DMS153 (cell line): ENCODE data around the gene FNIP2.
"Not testable (repeated sequence)": the region's sequence is repeated elsewhere in the genome, so short reads cannot be mapped to it uniquely, and the experiment has no call there.

ENCODE experiments used
- DNase-seq: peaks from one replicate; lab custom pipeline; 2025; lab: John Stamatoyannopoulos, UW

Gene FNIP2

GRCh38 chr4:158793021-158793420, 24.2 kb downstream of the FNIP2 start:
- DNase-seq: no peak

- DNase-seq: not testable (repeated sequence)
These were observed 24.6 kb downstream of the FNIP2 start for GRCh38 chr4:158793430-158793829.

GRCh38 chr4:158796370-158797140, 27.7 kb downstream of the FNIP2 start:
- no peak for DNase-seq

GRCh38 chr4:158798062-158798461, 29.2 kb downstream of the FNIP2 start:
- DNase-seq: no peak

GRCh38 chr4:158799013-158799770, 30.4 kb downstream of the FNIP2 start:
- no peak for DNase-seq

GRCh38 chr4:158799856-158800255, 31.0 kb downstream of the FNIP2 start:
- DNase-seq: no peak

- no peak for DNase-seq
These were observed 32.2 kb downstream of the FNIP2 start for GRCh38 chr4:158801066-158801465.

GRCh38 chr4:158801677-158802076, 32.9 kb downstream of the FNIP2 start:
- DNase-seq: no peak

- DNase-seq: no peak
These were observed 34.1 kb downstream of the FNIP2 start for GRCh38 chr4:158802914-158803313.

- DNase-seq: peak; percentile 44
These were observed 37.0 kb downstream of the FNIP2 start for GRCh38 chr4:158805635-158806471.

- DNase-seq: no peak
These were observed 38.9 kb downstream of the FNIP2 start for GRCh38 chr4:158807691-158808090.

GRCh38 chr4:158808399-158808798, 39.6 kb downstream of the FNIP2 start:
- DNase-seq: no peak

- not testable (repeated sequence) for DNase-seq
These were observed 40.4 kb downstream of the FNIP2 start for GRCh38 chr4:158809208-158809607.

- peak; percentile 68 for DNase-seq
These were observed 41.0 kb downstream of the FNIP2 start for GRCh38 chr4:158809611-158810486.

GRCh38 chr4:158810487-158811215, 41.8 kb downstream of the FNIP2 start:
- DNase-seq: peak; percentile 19

- no peak for DNase-seq
These were observed 42.4 kb downstream of the FNIP2 start for GRCh38 chr4:158811216-158811540.

GRCh38 chr4:158811704-158812103, 42.9 kb downstream of the FNIP2 start:
- DNase-seq: peak; percentile 24

GRCh38 chr4:158812133-158812532, 43.3 kb downstream of the FNIP2 start:
- no peak for DNase-seq

GRCh38 chr4:158812543-158812942, 43.7 kb downstream of the FNIP2 start:
- no peak for DNase-seq

- DNase-seq: no peak
These were observed 44.3 kb downstream of the FNIP2 start for GRCh38 chr4:158813113-158813512.

GRCh38 chr4:158814207-158814606, 45.4 kb downstream of the FNIP2 start:
- no peak for DNase-seq
